ENCODE data around the gene DYNC2I2.
A peak's percentile ranks its signal among the peaks of the same experiment; 100 is the strongest.

Gene DYNC2I2

GRCh38 chr9:128635266-128636023 is 21.2 kb downstream of the DYNC2I2 start:
- DNase-seq = peak; percentile 98

GRCh38 chr9:128634651-128635262 is 21.9 kb downstream of the DYNC2I2 start:
- no peak for DNase-seq

- DNase-seq = no peak
These were observed 22.5 kb downstream of the DYNC2I2 start for GRCh38 chr9:128634111-128634510.

- DNase-seq = no peak
These were observed 23.0 kb downstream of the DYNC2I2 start for GRCh38 chr9:128633601-128634000.

- no peak for DNase-seq
These were observed 23.6 kb downstream of the DYNC2I2 start for GRCh38 chr9:128633057-128633456.

GRCh38 chr9:128632486-128632885 is 24.2 kb downstream of the DYNC2I2 start:
- no peak for DNase-seq

- DNase-seq = no peak
These were observed 24.6 kb downstream of the DYNC2I2 start for GRCh38 chr9:128632066-128632465.

GRCh38 chr9:128631636-128632035 is 25.0 kb downstream of the DYNC2I2 start:
- DNase-seq = no peak

- DNase-seq = no peak
These were observed 26.6 kb downstream of the DYNC2I2 start for GRCh38 chr9:128629852-128630545.

GRCh38 chr9:128629136-128629535 is 27.5 kb downstream of the DYNC2I2 start:
- DNase-seq = no peak

- DNase-seq = no peak
These were observed 28.1 kb downstream of the DYNC2I2 start for GRCh38 chr9:128628471-128629048.

GRCh38 chr9:128627906-128628305 is 28.7 kb downstream of the DYNC2I2 start:
- DNase-seq = no peak

GRCh38 chr9:128627127-128627715 is 29.4 kb downstream of the DYNC2I2 start:
- DNase-seq = no peak

GRCh38 chr9:128626181-128626580 is 30.5 kb downstream of the DYNC2I2 start:
- DNase-seq = no peak

GRCh38 chr9:128625391-128626146 is 31.1 kb downstream of the DYNC2I2 start:
- no peak for DNase-seq

GRCh38 chr9:128624566-128624965 is 32.1 kb downstream of the DYNC2I2 start:
- no peak for DNase-seq

GRCh38 chr9:128621730-128622455 is 34.8 kb downstream of the DYNC2I2 start:
- no peak for DNase-seq

- no peak for DNase-seq
These were observed 36.9 kb downstream of the DYNC2I2 start for GRCh38 chr9:128619779-128620178.

- DNase-seq = no peak
These were observed 37.5 kb downstream of the DYNC2I2 start for GRCh38 chr9:128619127-128619526.

GRCh38 chr9:128617943-128618342 is 38.7 kb downstream of the DYNC2I2 start:
- no peak for DNase-seq

GRCh38 chr9:128615571-128615970 is 41.1 kb downstream of the DYNC2I2 start:
- DNase-seq = no peak

GRCh38 chr9:128614728-128615127 is 41.9 kb downstream of the DYNC2I2 start:
- no peak for DNase-seq
